Left ventricle myocardium inferior (tissue), 1 donor: ENCODE results near the gene GNE. TPM values are rescaled to one million over a fixed set of nuclear protein-coding genes. Genes with fewer than 3 reads are reported as not detected.
"Not testable (repeated sequence)": the region's sequence is repeated elsewhere in the genome, so short reads cannot be mapped to it uniquely, and the experiment has no call there.

Experiments used
- DNase-seq: peaks from one replicate; pipeline ENCODE4 v3.0.0-alpha.2; 2020
- H3K27ac ChIP-seq: fragments of 200-600 bp; replicated peaks from 2 replicates; pipeline ENCODE4 v1.8.0; 2021
- H3K27me3 ChIP-seq: fragments of 200-600 bp; 2 replicates; pipeline ENCODE4 v1.8.0; 2021; ENCODE audit warnings: low read depth
- H3K36me3 ChIP-seq: fragments of 200-600 bp; 2 replicates; pipeline ENCODE4 v1.8.0; 2021
- H3K4me1 ChIP-seq: fragments of 200-600 bp; 2 replicates; pipeline ENCODE4 v1.8.0; 2021
- H3K4me3 ChIP-seq: fragments of 200-600 bp; 2 replicates; pipeline ENCODE4 v1.8.0; 2021; ENCODE audit warnings: mild to moderate bottlenecking, moderate library complexity
- H3K9me3 ChIP-seq: fragments of 200-600 bp; replicated peaks from 2 replicates; pipeline ENCODE4 v1.8.0; 2021
- CTCF ChIP-seq: fragments of 200-600 bp; IDR thresholded peaks from 2 replicates; pipeline ENCODE4 v1.8.0; 2021; ENCODE audit warnings: antibody characterized with exemption, mild to moderate bottlenecking, borderline replicate concordance
- intact Hi-C: fragments of 100-400 bp; cut with micrococcal nuclease; formaldehyde crosslinking; loops from one replicate; pipeline ENCODE4 v1.11.0; 2022
- total RNA-seq: library from RNA; stranded (reverse); fragmentation: NEBNext Ultra II Directional; extraction: Animal tissue kit (Norgen Biotek cat#: 25700); gene quantifications from one replicate; pipeline ENCODE4 v1.2.1, GENCODE V29; 2021
- donor health status: DM: no; HTN: yes; CAD: no; lungs with severe emphysema.

GNE gene
- total RNA-seq, 1 donor from 2014 or later: 11.7 TPM

- Histone ChIP-seq H3K27me3 (no peaks in the 10 kb centered on the region), H3K27ac (peak within 1 kb of the TSS; percentile 89), H3K4me3 (peak within 1 kb of the TSS; percentile 80), H3K36me3 (peaks cover 4% of the 10 kb centered on the region), H3K4me1 (peaks cover 50% of the 10 kb centered on the region), H3K9me3 (no peaks in the 10 kb centered on the region)
- intact Hi-C loops: no loop called here
- TF ChIP-seq CTCF: peak; percentile 62
- DNase-seq: peak; percentile 96
Measured at GRCh38 chr9:36190388-36191289, 67.6 kb downstream of the GNE start, which contains the start of gene CLTA. TSS of gene CLTA (plus strand) at chr9:36190921. CDS start at chr9:36191057, 136 bp downstream.

GRCh38 chr9:36189976-36190375, 68.3 kb downstream of the GNE start:
- H3K27me3 ChIP-seq: no peaks in the 10 kb centered on the region
- peak overlapping the region; percentile 89 for H3K27ac ChIP-seq
- intact Hi-C loops: no loop called here
- peaks cover 50% of the 10 kb centered on the region for H3K4me1 ChIP-seq
- DNase-seq: no peak
- no peak for TF ChIP-seq CTCF
- H3K4me3 ChIP-seq: peak overlapping the region; percentile 80
- H3K36me3 ChIP-seq: no peaks in the 10 kb centered on the region
- no peaks in the 10 kb centered on the region for H3K9me3 ChIP-seq

GRCh38 chr9:36188212-36188611, 70.0 kb downstream of the GNE start:
- no peak for DNase-seq
- intact Hi-C loops: no loop called here
- Histone ChIP-seq H3K27me3 (no peaks in the 10 kb centered on the region), H3K27ac (no peak overlapping the region), H3K4me1 (peaks cover 33% of the 10 kb centered on the region), H3K4me3 (no peak overlapping the region), H3K36me3 (no peaks in the 10 kb centered on the region), H3K9me3 (no peaks in the 10 kb centered on the region)
- TF ChIP-seq CTCF: no peak

GRCh38 chr9:36187414-36187813, 70.8 kb downstream of the GNE start:
- H3K4me1 ChIP-seq: peaks cover 25% of the 10 kb centered on the region
- H3K9me3 ChIP-seq: no peaks in the 10 kb centered on the region
- H3K36me3 ChIP-seq: no peaks in the 10 kb centered on the region
- no peak for TF ChIP-seq CTCF
- no peaks in the 10 kb centered on the region for H3K27me3 ChIP-seq
- DNase-seq: no peak
- intact Hi-C loops: no loop called here
- H3K4me3 ChIP-seq: no peak overlapping the region
- no peak overlapping the region for H3K27ac ChIP-seq

- intact Hi-C loops: not testable (repeated sequence)
Measured at GRCh38 chr9:36180243-36180642, 78.0 kb downstream of the GNE start.

GRCh38 chr9:36177571-36177970, 80.7 kb downstream of the GNE start:
- no peaks in the 10 kb centered on the region for H3K36me3 ChIP-seq
- H3K4me1 ChIP-seq: no peaks in the 10 kb centered on the region
- no peak overlapping the region for H3K4me3 ChIP-seq
- no peak for DNase-seq
- H3K9me3 ChIP-seq: no peaks in the 10 kb centered on the region
- H3K27ac ChIP-seq: no peak overlapping the region
- intact Hi-C loops: no loop called here
- H3K27me3 ChIP-seq: no peaks in the 10 kb centered on the region
- TF ChIP-seq CTCF: no peak

More at GRCh38 chr9:36180243-36180642, 78.0 kb downstream of the GNE start:
- H3K4me3 ChIP-seq, DNase-seq, H3K36me3 ChIP-seq, H3K4me1 ChIP-seq, H3K27me3 ChIP-seq, H3K9me3 ChIP-seq, H3K27ac ChIP-seq: not testable (repeated sequence)

- intact Hi-C loops, H3K4me1 ChIP-seq, DNase-seq, H3K27me3 ChIP-seq, H3K27ac ChIP-seq, H3K9me3 ChIP-seq, H3K36me3 ChIP-seq, H3K4me3 ChIP-seq: not testable (repeated sequence)
Measured at GRCh38 chr9:36176496-36176895, 81.8 kb downstream of the GNE start.

GRCh38 chr9:36175209-36175608, 83.0 kb downstream of the GNE start:
- H3K9me3 ChIP-seq, DNase-seq, H3K27ac ChIP-seq, H3K36me3 ChIP-seq, H3K4me1 ChIP-seq, H3K4me3 ChIP-seq, intact Hi-C loops: not testable (repeated sequence)
- H3K27me3 ChIP-seq: peaks cover 10% of the 10 kb centered on the region
